ENCODE data around the gene ME2. TPM values are rescaled to one million over a fixed set of nuclear protein-coding genes. Genes with fewer than 3 reads are reported as not detected.

The ME2 gene
- total and polyA plus RNA-seq, 9 of the 15 experiments (the other 6 are each of a cell fraction or from before 2014, with no cell fraction given) = 12.3 to 54.4 (median 36.2) TPM

DNA sequence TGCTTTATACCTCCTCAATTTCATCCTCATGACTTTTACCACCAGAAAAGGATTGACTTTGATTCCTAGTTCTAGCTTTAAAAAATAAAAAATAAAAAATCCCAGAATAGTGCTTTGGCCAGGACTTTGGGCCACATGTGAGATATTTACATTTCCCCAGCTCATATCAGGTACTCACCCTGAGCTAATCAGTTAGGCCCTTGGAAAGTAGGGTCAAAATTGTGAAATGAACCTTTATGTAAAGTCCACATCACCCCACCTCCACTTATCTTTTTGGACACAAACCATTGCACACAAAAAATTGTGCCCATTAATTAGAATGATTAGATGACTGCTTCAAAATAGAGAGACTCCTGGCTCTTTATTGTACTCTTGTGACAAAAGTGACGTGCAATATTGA, 17.2 kb downstream of the ME2 start:
- WGBS (ENCODE audit: insufficient coverage, low coverage, missing lambda C conversion rate) = 100% methylated on average over 1 of the region's 1 CpG
- no TSS peak for BruUV-seq (replicated peaks)

More for the DNA sequence above, 17.2 kb downstream of the ME2 start:
- no peak overlapping the region for H3K4me3 ChIP-seq
- CTCF ChIA-PET (ENCODE audit: low intra/inter-chr PET ratio) = no interaction called here
- no peaks in the 10 kb centered on the region for H3K4me1 ChIP-seq (replicated peaks in 1 of 2; ENCODE audit: control insufficient read depth in 2 of 2, insufficient read depth in 2 of 2, low read length in 2 of 2)
- H3K9ac ChIP-seq (ENCODE audit: insufficient read depth in 1 of 2, low read depth in 2 of 2, low read length in 2 of 2) = no peak overlapping the region
- H3K9me1 ChIP-seq (ENCODE audit: control insufficient read depth, insufficient read depth, low read length) = no peaks in the 10 kb centered on the region
- no peaks in the 10 kb centered on the region; the same call in 2 of the 3 replicates for H3K79me2 ChIP-seq (ENCODE audit: control insufficient read depth, insufficient read depth, low read length)
- TF ChIP-seq FOXM1 (IDR thresholded peaks at IDR 0.05; ENCODE audit: low read depth) (no peak), FOXM1 (CRISPR knock-in tag; IDR thresholded peaks at IDR 0.05; ENCODE audit: low read depth) (no peak), HMG20A (CRISPR knock-in tag; conservative IDR thresholded peaks at IDR 0.05) (no peak), ZNF551 (CRISPR knock-in tag; IDR thresholded peaks at IDR 0.05) (no peak), SLC30A9 (CRISPR knock-in tag; IDR thresholded peaks at IDR 0.05) (no peak), CBX2 (IDR thresholded peaks at IDR 0.05; ENCODE audit: insufficient read depth, low read length, poor library complexity, severe bottlenecking) (no peak), SIX5 (IDR thresholded peaks at IDR 0.05; ENCODE audit: borderline replicate concordance in 1 of 2, insufficient read depth in 1 of 2, low read depth in 1 of 2, low read length in 2 of 2) (no peak), LEF1 (IDR thresholded peaks at IDR 0.05) (no peak), ERF (CRISPR knock-in tag; IDR thresholded peaks at IDR 0.05) (no peak)
- TF ChIP-seq, protein P1, sequence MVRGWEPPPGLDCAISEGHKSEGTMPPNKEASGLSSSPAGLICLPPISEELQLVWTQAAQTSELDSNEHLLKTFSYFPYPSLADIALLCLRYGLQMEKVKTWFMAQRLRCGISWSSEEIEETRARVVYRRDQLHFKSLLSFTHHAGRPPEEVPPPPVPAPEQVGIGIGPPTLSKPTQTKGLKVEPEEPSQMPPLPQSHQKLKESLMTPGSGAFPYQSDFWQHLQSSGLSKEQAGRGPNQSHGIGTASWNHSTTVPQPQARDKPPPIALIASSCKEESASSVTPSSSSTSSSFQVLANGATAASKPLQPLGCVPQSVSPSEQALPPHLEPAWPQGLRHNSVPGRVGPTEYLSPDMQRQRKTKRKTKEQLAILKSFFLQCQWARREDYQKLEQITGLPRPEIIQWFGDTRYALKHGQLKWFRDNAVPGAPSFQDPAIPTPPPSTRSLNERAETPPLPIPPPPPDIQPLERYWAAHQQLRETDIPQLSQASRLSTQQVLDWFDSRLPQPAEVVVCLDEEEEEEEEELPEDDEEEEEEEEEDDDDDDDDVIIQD (CRISPR knock-in tag; IDR thresholded peaks at IDR 0.05) = no peak
- H4K20me1 ChIP-seq (replicated peaks; ENCODE audit: control insufficient read depth, insufficient read depth, low read length) = no peaks in the 10 kb centered on the region
- in situ Hi-C loops (cut with MboI) = no loop called here
- intact Hi-C loops (cut with micrococcal nuclease) = no loop called here
- DNase-seq (ENCODE audit: extremely low read depth in 1 of 4, low spot score in 3 of 4) (no peak), FAIRE-seq (no peak), ATAC-seq (no peak)
- no peaks in the 10 kb centered on the region for H3K27me3 ChIP-seq (ENCODE audit: control insufficient read depth in 2 of 2, insufficient read depth in 2 of 2, low read length in 2 of 2)
- no peak overlapping the region for H3K27ac ChIP-seq (ENCODE audit: extremely low read depth, low read depth, low read length)
- H3K4me2 ChIP-seq (ENCODE audit: insufficient read depth, low read length) = no peak overlapping the region
- peaks cover 14% of the 10 kb centered on the region; the same call in 2 of the 3 replicates for H3K36me3 ChIP-seq (ENCODE audit: control insufficient read depth, insufficient read depth, low read length)
- POLR2A ChIA-PET = interaction anchor here (1.7 kb wide), 1 partner anchor 38 kb away, joined by 3 read pairs; no protein-coding TSS in a partner anchor
- H3K9me3 ChIP-seq (replicated peaks; ENCODE audit: control insufficient read depth, insufficient read depth, low read depth, low read length) = no peaks in the 10 kb centered on the region
- H2AFZ ChIP-seq (ENCODE audit: low read depth, low read length) = no peak overlapping the region

Measured in K562 (cell line).